HepG2 (cell line): ENCODE data around the gene USP38. TPM values are rescaled to one million over a fixed set of nuclear protein-coding genes. Genes with fewer than 3 reads are reported as not detected.

Source experiments
- ATAD3A ChIP-seq: sonication (generic); formaldehyde crosslinking; IDR thresholded peaks from 2 replicates; pipeline ENCODE4 v1.4.0; 2020; ENCODE audit warnings: missing genetic modification reagents
- FOXP1 ChIP-seq, 2 experiments: fragments of 450-650 bp in 1 of 2; IDR thresholded peaks; 2 replicates each; pipeline ENCODE4 v1.6.1; 2017 to 2018; ENCODE audit warnings: antibody characterized with exemption in 1 of 2
- HDAC1 ChIP-seq: sonication (generic); formaldehyde crosslinking; IDR thresholded peaks from 2 replicates; pipeline ENCODE4 v1.5.1; 2020; ENCODE audit warnings: mild to moderate bottlenecking, missing genetic modification reagents
- KLF6 ChIP-seq: IDR thresholded peaks from 2 replicates; pipeline ENCODE4 v1.8.0; 2016; ENCODE audit warnings: missing biosample characterization, missing genetic modification reagents
- MTA1 ChIP-seq: sonication (generic); formaldehyde crosslinking; IDR thresholded peaks from 2 replicates; pipeline ENCODE4 v1.4.0; 2020; ENCODE audit warnings: missing genetic modification reagents, mild to moderate bottlenecking, borderline replicate concordance
- NONO ChIP-seq, 2 experiments: fragments of 450-650 bp in 1 of 2; sonication (generic) in 1 of 2; formaldehyde crosslinking in 1 of 2; IDR thresholded peaks in 1 of 2; conservative IDR thresholded peaks in 1 of 2; 2 replicates each; pipeline versions ENCODE4 v1.6.1 to v1.8.0; 2017 to 2022; ENCODE audit warnings: mild to moderate bottlenecking in 1 of 2, missing genetic modification reagents in 1 of 2, moderate library complexity in 1 of 2
- PAX8 ChIP-seq: sonication (generic); formaldehyde crosslinking; IDR thresholded peaks from 2 replicates; pipeline ENCODE4 v1.8.0; 2022; ENCODE audit warnings: mild to moderate bottlenecking, missing genetic modification reagents, borderline replicate concordance
- RAD21 ChIP-seq: fragments of 450-650 bp; formaldehyde crosslinking; IDR thresholded peaks from 2 replicates; pipeline ENCODE4 v1.5.0; 2020; ENCODE audit warnings: mild to moderate bottlenecking
- RFX1 ChIP-seq: fragments of 450-650 bp; IDR thresholded peaks from 2 replicates; pipeline ENCODE4 v1.6.1; 2017
- RFXAP ChIP-seq: sonication (generic); formaldehyde crosslinking; IDR thresholded peaks from 2 replicates; pipeline ENCODE4 v1.4.0; 2020; ENCODE audit warnings: missing genetic modification reagents, borderline replicate concordance
- SCMH1 ChIP-seq: sonication (generic); formaldehyde crosslinking; IDR thresholded peaks from 2 replicates; pipeline ENCODE4 v1.9.0; 2021; ENCODE audit warnings: missing genetic modification reagents, mild to moderate bottlenecking, borderline replicate concordance
- SRSF4 ChIP-seq: fragments of 200-400 bp; formaldehyde crosslinking; IDR thresholded peaks from one replicate; pipeline ENCODE4 v1.6.1; 2018; ENCODE audit warnings: mild to moderate bottlenecking, low read depth, low read length, moderate library complexity; ENCODE audit not compliant: poor library complexity, severe bottlenecking
- TBX2 ChIP-seq: sonication (generic); formaldehyde crosslinking; IDR thresholded peaks from 2 replicates; pipeline ENCODE4 v1.5.0; 2020; ENCODE audit warnings: missing genetic modification reagents, mild to moderate bottlenecking, borderline replicate concordance
- WIZ ChIP-seq: sonication (generic); formaldehyde crosslinking; IDR thresholded peaks from 2 replicates; pipeline ENCODE4 v1.5.1; 2020; ENCODE audit warnings: mild to moderate bottlenecking, missing genetic modification reagents
- ZFP36L1 ChIP-seq: sonication (generic); formaldehyde crosslinking; IDR thresholded peaks from 2 replicates; pipeline ENCODE4 v1.8.0; 2022; ENCODE audit warnings: mild to moderate bottlenecking, missing genetic modification reagents, moderate library complexity
- ZMAT3 ChIP-seq: sonication (generic); formaldehyde crosslinking; conservative IDR thresholded peaks from 2 replicates; pipeline ENCODE4 v1.7.0; 2021; ENCODE audit warnings: missing genetic modification reagents
- ZNF563 ChIP-seq: sonication (generic); formaldehyde crosslinking; IDR thresholded peaks from 2 replicates; pipeline ENCODE4 v1.8.0; 2022; ENCODE audit warnings: mild to moderate bottlenecking, moderate library complexity, missing genetic modification reagents
- ZNF672 ChIP-seq: sonication (generic); formaldehyde crosslinking; IDR thresholded peaks from 2 replicates; pipeline ENCODE4 v1.8.1; 2022; ENCODE audit warnings: missing genetic modification reagents
- ZNF7 ChIP-seq: IDR thresholded peaks from 2 replicates; pipeline ENCODE4 v1.6.1; 2016; ENCODE audit warnings: missing biosample characterization, missing genetic modification reagents
- ZSCAN30 ChIP-seq: sonication (generic); formaldehyde crosslinking; IDR thresholded peaks from 2 replicates; pipeline ENCODE4 v1.5.0; 2020; ENCODE audit warnings: mild to moderate bottlenecking, missing genetic modification reagents
- polyA plus RNA-seq, 8 experiments: library from polyadenylated mRNA; depleted of rRNA in 3 of 8; stranded (reverse) in 7 of 8; unstranded in 1 of 8; fragments of >200 nt; fragmentation: Illumina TruSeq in 4 of 8; extraction: Trizol in 4 of 8; gene quantifications; 2 replicates each; pipeline versions ENCODE4 v1.2.1 to v1.2.3, GENCODE V29; 2011 to 2016; ENCODE audit warnings: low read depth in 4 of 8, missing spikeins in 1 of 8, mixed read lengths in 1 of 8; ENCODE audit not compliant: insufficient read depth in 1 of 8
- total RNA-seq, 5 experiments: library from RNA; depleted of rRNA; stranded (reverse); fragments of >200 nt; fragmentation: Illumina TruSeq; extraction: Trizol; gene quantifications; 2 replicates each; pipeline ENCODE4 v1.2.3, GENCODE V29; 2016; ENCODE audit warnings: low read depth in 1 of 5
- TF ChIP-seq, protein P1 (sequence below): sonication (generic); formaldehyde crosslinking; IDR thresholded peaks from 2 replicates; pipeline ENCODE4 v1.4.0; 2020; ENCODE audit warnings: mild to moderate bottlenecking, low read depth, missing genetic modification reagents
- TF ChIP-seq, protein P2 (sequence below): sonication (generic); formaldehyde crosslinking; IDR thresholded peaks from 2 replicates; pipeline ENCODE4 v1.8.0; 2022; ENCODE audit warnings: mild to moderate bottlenecking, missing genetic modification reagents, borderline replicate concordance
- TF ChIP-seq, protein P3 (sequence below): sonication (generic); formaldehyde crosslinking; conservative IDR thresholded peaks from 2 replicates; pipeline ENCODE4 v1.4.0; 2020; ENCODE audit warnings: missing genetic modification reagents
- TF ChIP-seq, protein P4 (sequence below): sonication (generic); formaldehyde crosslinking; IDR thresholded peaks from 2 replicates; pipeline ENCODE4 v1.9.0; 2021; ENCODE audit warnings: missing genetic modification reagents, mild to moderate bottlenecking, borderline replicate concordance
- TF ChIP-seq, protein P5 (sequence below): IDR thresholded peaks from 2 replicates; pipeline ENCODE4 v1.6.1; 2016; ENCODE audit warnings: mild to moderate bottlenecking, missing biosample characterization, missing genetic modification reagents

The USP38 gene
- total and polyA plus RNA-seq, 2 of the 13 experiments (the other 11 are each of a cell fraction or from before 2014, with no cell fraction given) = 4.5 to 11.8 TPM

DNA sequence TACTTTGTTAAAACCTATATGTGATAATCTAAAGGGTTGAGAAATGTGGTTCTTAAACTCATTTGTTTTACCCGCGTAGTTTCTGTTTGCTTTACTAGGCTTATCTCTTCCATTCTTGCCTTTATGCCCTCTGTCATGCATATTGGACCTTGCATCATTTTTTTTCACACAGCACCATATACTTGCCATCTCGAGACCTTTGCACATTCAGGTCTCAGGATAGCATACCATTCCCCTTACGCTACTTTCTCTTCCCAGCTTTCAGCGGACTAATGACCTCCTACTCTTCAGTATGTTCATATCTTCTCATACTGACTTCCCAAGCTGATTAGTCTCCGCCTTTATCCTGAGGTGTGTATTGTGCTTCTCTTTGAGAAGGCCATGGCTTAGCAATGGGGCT, 40.5 kb downstream of the USP38 start (continued):
- TF ChIP-seq PAX8 (CRISPR knock-in tag) = no peak
- TF ChIP-seq ZNF563 = no peak
- TF ChIP-seq, protein P1, sequence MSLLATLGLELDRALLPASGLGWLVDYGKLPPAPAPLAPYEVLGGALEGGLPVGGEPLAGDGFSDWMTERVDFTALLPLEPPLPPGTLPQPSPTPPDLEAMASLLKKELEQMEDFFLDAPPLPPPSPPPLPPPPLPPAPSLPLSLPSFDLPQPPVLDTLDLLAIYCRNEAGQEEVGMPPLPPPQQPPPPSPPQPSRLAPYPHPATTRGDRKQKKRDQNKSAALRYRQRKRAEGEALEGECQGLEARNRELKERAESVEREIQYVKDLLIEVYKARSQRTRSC (CRISPR knock-in tag) = no peak
- peak; percentile 37; the same call in 1 of the 2 replicates for TF ChIP-seq HDAC1 (CRISPR knock-in tag)
- TF ChIP-seq, protein P2, sequence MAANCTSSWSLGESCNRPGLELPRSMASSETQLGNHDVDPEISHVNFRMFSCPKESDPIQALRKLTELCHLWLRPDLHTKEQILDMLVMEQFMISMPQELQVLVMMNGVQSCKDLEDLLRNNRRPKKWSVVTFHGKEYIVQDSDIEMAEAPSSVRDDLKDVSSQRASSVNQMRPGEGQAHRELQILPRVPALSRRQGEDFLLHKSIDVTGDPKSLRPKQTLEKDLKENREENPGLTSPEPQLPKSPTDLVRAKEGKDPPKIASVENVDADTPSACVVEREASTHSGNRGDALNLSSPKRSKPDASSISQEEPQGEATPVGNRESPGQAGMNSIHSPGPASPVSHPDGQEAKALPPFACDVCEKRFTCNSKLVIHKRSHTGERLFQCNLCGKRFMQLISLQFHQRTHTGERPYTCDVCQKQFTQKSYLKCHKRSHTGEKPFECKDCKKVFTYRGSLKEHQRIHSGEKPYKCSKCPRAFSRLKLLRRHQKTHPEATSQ (CRISPR knock-in tag) = peak; percentile 61; the same call in 1 of the 2 replicates
- TF ChIP-seq FOXP1 (IDR thresholded peaks at IDR 0.05) = 0 out of 2 replicates have a peak, but pooled peaks have one; percentile 7
- TF ChIP-seq FOXP1 (CRISPR knock-in tag; IDR thresholded peaks at IDR 0.05) = peak; percentile 37; the same call in 1 of the 2 replicates
- no peak for TF ChIP-seq ZMAT3 (CRISPR knock-in tag)
- TF ChIP-seq RFX1 = no peak
- no peak; the same call in 1 of the 2 replicates for TF ChIP-seq ZFP36L1 (CRISPR knock-in tag)
- no peak for TF ChIP-seq ZNF672 (CRISPR knock-in tag)
- TF ChIP-seq RFXAP = no peak
- no peak for TF ChIP-seq NONO (IDR thresholded peaks at IDR 0.05)
- TF ChIP-seq NONO (CRISPR knock-in tag; conservative IDR thresholded peaks at IDR 0.05) = 0 out of 2 replicates have a peak, but pooled peaks have one; percentile 51
- no peak for TF ChIP-seq MTA1 (CRISPR knock-in tag)
- TF ChIP-seq TBX2 (CRISPR knock-in tag) = peak; percentile 74
- no peak for TF ChIP-seq SCMH1 (CRISPR knock-in tag)
- TF ChIP-seq, protein P3, sequence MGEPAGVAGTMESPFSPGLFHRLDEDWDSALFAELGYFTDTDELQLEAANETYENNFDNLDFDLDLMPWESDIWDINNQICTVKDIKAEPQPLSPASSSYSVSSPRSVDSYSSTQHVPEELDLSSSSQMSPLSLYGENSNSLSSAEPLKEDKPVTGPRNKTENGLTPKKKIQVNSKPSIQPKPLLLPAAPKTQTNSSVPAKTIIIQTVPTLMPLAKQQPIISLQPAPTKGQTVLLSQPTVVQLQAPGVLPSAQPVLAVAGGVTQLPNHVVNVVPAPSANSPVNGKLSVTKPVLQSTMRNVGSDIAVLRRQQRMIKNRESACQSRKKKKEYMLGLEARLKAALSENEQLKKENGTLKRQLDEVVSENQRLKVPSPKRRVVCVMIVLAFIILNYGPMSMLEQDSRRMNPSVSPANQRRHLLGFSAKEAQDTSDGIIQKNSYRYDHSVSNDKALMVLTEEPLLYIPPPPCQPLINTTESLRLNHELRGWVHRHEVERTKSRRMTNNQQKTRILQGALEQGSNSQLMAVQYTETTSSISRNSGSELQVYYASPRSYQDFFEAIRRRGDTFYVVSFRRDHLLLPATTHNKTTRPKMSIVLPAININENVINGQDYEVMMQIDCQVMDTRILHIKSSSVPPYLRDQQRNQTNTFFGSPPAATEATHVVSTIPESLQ = no peak
- TF ChIP-seq, protein P4, sequence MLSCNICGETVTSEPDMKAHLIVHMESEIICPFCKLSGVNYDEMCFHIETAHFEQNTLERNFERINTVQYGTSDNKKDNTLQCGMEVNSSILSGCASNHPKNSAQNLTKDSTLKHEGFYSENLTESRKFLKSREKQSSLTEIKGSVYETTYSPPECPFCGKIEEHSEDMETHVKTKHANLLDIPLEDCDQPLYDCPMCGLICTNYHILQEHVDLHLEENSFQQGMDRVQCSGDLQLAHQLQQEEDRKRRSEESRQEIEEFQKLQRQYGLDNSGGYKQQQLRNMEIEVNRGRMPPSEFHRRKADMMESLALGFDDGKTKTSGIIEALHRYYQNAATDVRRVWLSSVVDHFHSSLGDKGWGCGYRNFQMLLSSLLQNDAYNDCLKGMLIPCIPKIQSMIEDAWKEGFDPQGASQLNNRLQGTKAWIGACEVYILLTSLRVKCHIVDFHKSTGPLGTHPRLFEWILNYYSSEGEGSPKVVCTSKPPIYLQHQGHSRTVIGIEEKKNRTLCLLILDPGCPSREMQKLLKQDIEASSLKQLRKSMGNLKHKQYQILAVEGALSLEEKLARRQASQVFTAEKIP (CRISPR knock-in tag) = no peak
- TF ChIP-seq, protein P5, sequence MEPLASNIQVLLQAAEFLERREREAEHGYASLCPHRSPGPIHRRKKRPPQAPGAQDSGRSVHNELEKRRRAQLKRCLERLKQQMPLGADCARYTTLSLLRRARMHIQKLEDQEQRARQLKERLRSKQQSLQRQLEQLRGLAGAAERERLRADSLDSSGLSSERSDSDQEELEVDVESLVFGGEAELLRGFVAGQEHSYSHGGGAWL = no peak
- no peak for TF ChIP-seq ZSCAN30 (CRISPR knock-in tag)
- peak; percentile 83 for TF ChIP-seq KLF6 (CRISPR knock-in tag)
- no peak for TF ChIP-seq ATAD3A (CRISPR knock-in tag)
- no peak for TF ChIP-seq RAD21 (CRISPR knock-in tag)
- 0 out of 2 replicates have a peak, but pooled peaks have one; percentile 25 for TF ChIP-seq WIZ (CRISPR knock-in tag)
- no peak for TF ChIP-seq SRSF4
- TF ChIP-seq ZNF7 = 0 out of 2 replicates have a peak, but pooled peaks have one; percentile 15
